ENCODE measurements around the gene SCARF2. TPM values are rescaled to one million over a fixed set of nuclear protein-coding genes. Genes with fewer than 3 reads are reported as not detected.

Gene SCARF2
- total and polyA plus RNA-seq, 2 of the 13 experiments (the other 11 are each of a cell fraction or from before 2014, with no cell fraction given) = 3.3 to 6.2 TPM

- TF ChIP-seq, protein P1, sequence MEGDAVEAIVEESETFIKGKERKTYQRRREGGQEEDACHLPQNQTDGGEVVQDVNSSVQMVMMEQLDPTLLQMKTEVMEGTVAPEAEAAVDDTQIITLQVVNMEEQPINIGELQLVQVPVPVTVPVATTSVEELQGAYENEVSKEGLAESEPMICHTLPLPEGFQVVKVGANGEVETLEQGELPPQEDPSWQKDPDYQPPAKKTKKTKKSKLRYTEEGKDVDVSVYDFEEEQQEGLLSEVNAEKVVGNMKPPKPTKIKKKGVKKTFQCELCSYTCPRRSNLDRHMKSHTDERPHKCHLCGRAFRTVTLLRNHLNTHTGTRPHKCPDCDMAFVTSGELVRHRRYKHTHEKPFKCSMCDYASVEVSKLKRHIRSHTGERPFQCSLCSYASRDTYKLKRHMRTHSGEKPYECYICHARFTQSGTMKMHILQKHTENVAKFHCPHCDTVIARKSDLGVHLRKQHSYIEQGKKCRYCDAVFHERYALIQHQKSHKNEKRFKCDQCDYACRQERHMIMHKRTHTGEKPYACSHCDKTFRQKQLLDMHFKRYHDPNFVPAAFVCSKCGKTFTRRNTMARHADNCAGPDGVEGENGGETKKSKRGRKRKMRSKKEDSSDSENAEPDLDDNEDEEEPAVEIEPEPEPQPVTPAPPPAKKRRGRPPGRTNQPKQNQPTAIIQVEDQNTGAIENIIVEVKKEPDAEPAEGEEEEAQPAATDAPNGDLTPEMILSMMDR (CRISPR knock-in tag; IDR thresholded peaks at IDR 0.05) = no peak
- no peak for TF ChIP-seq ZBTB34 (CRISPR knock-in tag; IDR thresholded peaks at IDR 0.05)
- TF ChIP-seq SETDB1 (CRISPR knock-in tag; IDR thresholded peaks at IDR 0.05; ENCODE audit: borderline replicate concordance) = no peak
- peak; percentile 64 for TF ChIP-seq POLR2AphosphoS5 (IDR thresholded peaks at IDR 0.05; ENCODE audit: low read depth, low read length)
- no peak for TF ChIP-seq KDM6A (CRISPR knock-in tag; IDR thresholded peaks at IDR 0.05; ENCODE audit: low read depth)
- no peak for TF ChIP-seq ZNF30 (CRISPR knock-in tag; IDR thresholded peaks at IDR 0.05)
- TF ChIP-seq ZNF333 (CRISPR knock-in tag; IDR thresholded peaks at IDR 0.05; ENCODE audit: borderline replicate concordance) = no peak
- TF ChIP-seq, protein P2, sequence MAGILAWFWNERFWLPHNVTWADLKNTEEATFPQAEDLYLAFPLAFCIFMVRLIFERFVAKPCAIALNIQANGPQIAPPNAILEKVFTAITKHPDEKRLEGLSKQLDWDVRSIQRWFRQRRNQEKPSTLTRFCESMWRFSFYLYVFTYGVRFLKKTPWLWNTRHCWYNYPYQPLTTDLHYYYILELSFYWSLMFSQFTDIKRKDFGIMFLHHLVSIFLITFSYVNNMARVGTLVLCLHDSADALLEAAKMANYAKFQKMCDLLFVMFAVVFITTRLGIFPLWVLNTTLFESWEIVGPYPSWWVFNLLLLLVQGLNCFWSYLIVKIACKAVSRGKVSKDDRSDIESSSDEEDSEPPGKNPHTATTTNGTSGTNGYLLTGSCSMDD (CRISPR knock-in tag; IDR thresholded peaks at IDR 0.05) = no peak
- TF ChIP-seq ZNF44 (CRISPR knock-in tag; IDR thresholded peaks at IDR 0.05) = no peak
- TF ChIP-seq RFX1 (IDR thresholded peaks at IDR 0.05) = no peak
- no peak for TF ChIP-seq ZNF326 (CRISPR knock-in tag; IDR thresholded peaks at IDR 0.05; ENCODE audit: borderline replicate concordance)
- TF ChIP-seq, protein P3, sequence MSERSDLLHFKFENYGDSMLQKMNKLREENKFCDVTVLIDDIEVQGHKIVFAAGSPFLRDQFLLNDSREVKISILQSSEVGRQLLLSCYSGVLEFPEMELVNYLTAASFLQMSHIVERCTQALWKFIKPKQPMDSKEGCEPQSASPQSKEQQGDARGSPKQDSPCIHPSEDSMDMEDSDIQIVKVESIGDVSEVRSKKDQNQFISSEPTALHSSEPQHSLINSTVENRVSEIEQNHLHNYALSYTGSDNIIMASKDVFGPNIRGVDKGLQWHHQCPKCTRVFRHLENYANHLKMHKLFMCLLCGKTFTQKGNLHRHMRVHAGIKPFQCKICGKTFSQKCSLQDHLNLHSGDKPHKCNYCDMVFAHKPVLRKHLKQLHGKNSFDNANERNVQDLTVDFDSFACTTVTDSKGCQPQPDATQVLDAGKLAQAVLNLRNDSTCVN (CRISPR knock-in tag; IDR thresholded peaks at IDR 0.05; ENCODE audit: borderline replicate concordance) = no peak
- TF ChIP-seq, protein P4, sequence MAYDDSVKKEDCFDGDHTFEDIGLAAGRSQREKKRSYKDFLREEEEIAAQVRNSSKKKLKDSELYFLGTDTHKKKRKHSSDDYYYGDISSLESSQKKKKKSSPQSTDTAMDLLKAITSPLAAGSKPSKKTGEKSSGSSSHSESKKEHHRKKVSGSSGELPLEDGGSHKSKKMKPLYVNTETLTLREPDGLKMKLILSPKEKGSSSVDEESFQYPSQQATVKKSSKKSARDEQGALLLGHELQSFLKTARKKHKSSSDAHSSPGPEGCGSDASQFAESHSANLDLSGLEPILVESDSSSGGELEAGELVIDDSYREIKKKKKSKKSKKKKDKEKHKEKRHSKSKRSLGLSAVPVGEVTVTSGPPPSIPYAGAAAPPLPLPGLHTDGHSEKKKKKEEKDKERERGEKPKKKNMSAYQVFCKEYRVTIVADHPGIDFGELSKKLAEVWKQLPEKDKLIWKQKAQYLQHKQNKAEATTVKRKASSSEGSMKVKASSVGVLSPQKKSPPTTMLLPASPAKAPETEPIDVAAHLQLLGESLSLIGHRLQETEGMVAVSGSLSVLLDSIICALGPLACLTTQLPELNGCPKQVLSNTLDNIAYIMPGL (CRISPR knock-in tag; IDR thresholded peaks at IDR 0.05; ENCODE audit: borderline replicate concordance in 1 of 2, low read depth in 1 of 2) = peak in 1 of 2 experiments; percentile 58; a peak in 1 of 4 replicates
- peak; percentile 79 for TF ChIP-seq ZSCAN21 (CRISPR knock-in tag; IDR thresholded peaks at IDR 0.05; ENCODE audit: borderline replicate concordance)
- TF ChIP-seq ZNF512B (CRISPR knock-in tag; IDR thresholded peaks at IDR 0.05; ENCODE audit: borderline replicate concordance) = 0 out of 2 replicates have a peak, but pooled peaks have one; percentile 78
- TF ChIP-seq FOSL2 (CRISPR knock-in tag; IDR thresholded peaks at IDR 0.05) = peak; percentile 18
- TF ChIP-seq ZNF737 (CRISPR knock-in tag; IDR thresholded peaks at IDR 0.05; ENCODE audit: borderline replicate concordance) = no peak
- TF ChIP-seq ZC3H13 (CRISPR knock-in tag; IDR thresholded peaks at IDR 0.05) = 0 out of 2 replicates have a peak, but pooled peaks have one; percentile 45
Observed at GRCh38 chr22:20393705-20394476, 43.7 kb downstream of the SCARF2 start, which contains the start of gene ZNF74 (continued).

Data from HepG2 (cell line).